Thoracic aorta (tissue), 2 donors: ENCODE results near the gene GALR2. TPM values are rescaled to one million over a fixed set of nuclear protein-coding genes. Genes with fewer than 3 reads are reported as not detected.

Experiments
- ATAC-seq: fragments of 150-250 bp; one replicate; pipeline ENCODE4 v1.8.0; 2017; ENCODE audit warnings: low read depth; ENCODE audit not compliant: insufficient number of reproducible peaks, low FRiP score
- DNase-seq: peaks from one replicate; pipeline ENCODE4 v3.0.0-alpha.2; 2020; ENCODE audit warnings: low spot score
- H3K27ac ChIP-seq, 2 donors: fragments of 200-600 bp; sonication (generic); 1 replicate in 1 of 2; 2 replicates in 1 of 2; pipeline ENCODE4 v1.5.1; 2016; ENCODE audit warnings: mild to moderate bottlenecking in 2 of 2, moderate library complexity in 2 of 2
- H3K27me3 ChIP-seq: fragments of 200-600 bp; sonication (generic); replicated peaks from 2 replicates; pipeline ENCODE4 v1.6.0; 2016; ENCODE audit warnings: mild to moderate bottlenecking; ENCODE audit not compliant: insufficient read depth
- H3K36me3 ChIP-seq: fragments of 200-600 bp; sonication (generic); one replicate; pipeline ENCODE4 v1.5.1; 2016
- H3K4me1 ChIP-seq, 2 donors: fragments of 200-600 bp; sonication (generic); 1 replicate in 1 of 2; 2 replicates in 1 of 2; pipeline versions ENCODE4 v1.5.1 to v1.6.0; 2016; ENCODE audit warnings: low read depth in 2 of 2, mild to moderate bottlenecking in 1 of 2; ENCODE audit not compliant: control insufficient read depth in 1 of 2
- H3K4me3 ChIP-seq: fragments of 200-600 bp; sonication (generic); 2 replicates; pipeline ENCODE4 v1.5.1; 2016; ENCODE audit warnings: mild to moderate bottlenecking
- H3K9me3 ChIP-seq: fragments of 200-600 bp; sonication (generic); 2 replicates; pipeline ENCODE4 v1.5.1; 2016
- total RNA-seq, 2 donors: library from RNA; depleted of rRNA; stranded (reverse); fragments of >200 nt; gene quantifications; one replicate each; pipeline versions ENCODE4 v1.1.0 to v1.2.3, GENCODE V29; 2016
- TF ChIP-seq, protein P1 (sequence below): fragments of 200-600 bp; sonication (generic); IDR thresholded peaks from one replicate; pipeline ENCODE4 v1.5.1; 2019; ENCODE audit warnings: antibody characterized with exemption

The GALR2 gene
- total RNA-seq, 2 donors from 2014 or later = 1.4 TPM; not detected in 1

DNA sequence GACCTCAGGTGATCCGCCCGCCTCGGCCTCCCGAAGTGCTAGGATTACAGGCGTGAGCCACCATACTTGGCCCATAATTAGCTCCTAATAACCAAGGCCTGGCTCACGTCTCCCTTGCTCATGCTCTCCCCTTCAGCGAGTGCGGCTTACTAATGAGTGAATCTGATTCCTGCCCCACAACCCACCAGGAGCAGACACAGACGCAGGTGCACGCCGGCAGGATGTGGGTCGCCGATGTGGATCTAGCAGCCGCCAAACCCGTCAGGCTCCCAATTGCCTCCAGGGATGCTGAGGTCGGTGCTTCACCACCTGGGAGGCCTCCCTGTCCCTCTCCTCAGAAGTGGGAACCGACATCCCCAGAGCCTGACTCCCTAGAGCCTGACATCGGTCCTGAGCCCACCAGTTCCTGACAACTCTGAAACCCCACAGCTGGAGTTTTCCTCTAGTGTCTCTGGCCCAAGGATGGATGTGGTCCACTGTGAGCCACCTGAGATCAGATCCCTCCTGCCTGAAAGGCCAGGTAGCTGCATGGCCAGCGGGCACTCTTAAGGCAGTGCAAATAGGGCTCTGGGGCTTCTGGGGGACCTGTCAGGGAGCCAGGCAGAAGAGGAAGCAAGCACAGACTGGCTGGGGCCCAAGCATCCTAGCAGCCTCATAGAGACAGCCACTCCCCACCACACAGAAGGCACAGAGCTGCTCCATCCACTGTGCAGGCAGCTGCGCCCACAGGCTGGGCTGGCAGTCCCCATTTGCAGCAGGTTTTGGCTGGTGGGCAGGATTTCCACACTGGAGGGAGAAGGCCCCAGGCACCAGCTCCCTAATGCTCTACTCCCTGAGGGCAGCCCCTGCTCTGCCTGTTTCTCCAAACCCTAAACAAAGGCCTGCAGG lies 18.2 kb downstream of the GALR2 start:
- ATAC-seq (no peak), DNase-seq (no peak)
- Histone ChIP-seq H3K4me3 (no peak overlapping the region), H3K27ac (no peak overlapping the region), H3K27me3 (no peaks in the 10 kb centered on the region), H3K4me1 (no peaks in the 10 kb centered on the region), H3K36me3 (peaks cover 64% of the 10 kb centered on the region), H3K9me3 (no peaks in the 10 kb centered on the region)
- TF ChIP-seq, protein P1, sequence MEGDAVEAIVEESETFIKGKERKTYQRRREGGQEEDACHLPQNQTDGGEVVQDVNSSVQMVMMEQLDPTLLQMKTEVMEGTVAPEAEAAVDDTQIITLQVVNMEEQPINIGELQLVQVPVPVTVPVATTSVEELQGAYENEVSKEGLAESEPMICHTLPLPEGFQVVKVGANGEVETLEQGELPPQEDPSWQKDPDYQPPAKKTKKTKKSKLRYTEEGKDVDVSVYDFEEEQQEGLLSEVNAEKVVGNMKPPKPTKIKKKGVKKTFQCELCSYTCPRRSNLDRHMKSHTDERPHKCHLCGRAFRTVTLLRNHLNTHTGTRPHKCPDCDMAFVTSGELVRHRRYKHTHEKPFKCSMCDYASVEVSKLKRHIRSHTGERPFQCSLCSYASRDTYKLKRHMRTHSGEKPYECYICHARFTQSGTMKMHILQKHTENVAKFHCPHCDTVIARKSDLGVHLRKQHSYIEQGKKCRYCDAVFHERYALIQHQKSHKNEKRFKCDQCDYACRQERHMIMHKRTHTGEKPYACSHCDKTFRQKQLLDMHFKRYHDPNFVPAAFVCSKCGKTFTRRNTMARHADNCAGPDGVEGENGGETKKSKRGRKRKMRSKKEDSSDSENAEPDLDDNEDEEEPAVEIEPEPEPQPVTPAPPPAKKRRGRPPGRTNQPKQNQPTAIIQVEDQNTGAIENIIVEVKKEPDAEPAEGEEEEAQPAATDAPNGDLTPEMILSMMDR = no peak

DNA sequence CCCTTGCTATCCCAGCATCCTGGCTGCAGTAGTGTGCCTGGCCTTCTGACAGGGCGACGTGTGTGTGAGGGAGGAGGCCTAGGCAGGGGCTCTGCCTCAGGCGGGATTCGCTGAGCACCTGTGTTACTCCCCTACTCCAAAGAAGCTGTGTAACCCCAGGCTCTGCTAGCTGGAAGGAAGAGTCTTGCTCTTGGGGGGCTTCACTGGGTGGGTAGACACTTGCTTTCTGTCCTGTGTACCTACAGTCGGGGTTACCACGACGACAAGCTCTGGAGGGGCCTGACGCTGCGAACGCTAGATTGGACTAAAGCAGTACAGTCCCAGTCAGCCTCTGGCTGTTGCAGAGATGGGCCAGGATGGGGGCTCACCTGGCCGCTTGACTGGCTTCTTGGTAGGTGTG lies 19.5 kb downstream of the GALR2 start:
- H3K4me1 ChIP-seq = no peaks in the 10 kb centered on the region
- H3K27me3 ChIP-seq = no peaks in the 10 kb centered on the region
- DNase-seq (no peak), ATAC-seq (no peak)
- H3K27ac ChIP-seq = no peak overlapping the region
- H3K4me3 ChIP-seq = no peak overlapping the region
- TF ChIP-seq, protein P1 = no peak
- H3K36me3 ChIP-seq = peaks cover 58% of the 10 kb centered on the region
- H3K9me3 ChIP-seq = no peaks in the 10 kb centered on the region

DNA sequence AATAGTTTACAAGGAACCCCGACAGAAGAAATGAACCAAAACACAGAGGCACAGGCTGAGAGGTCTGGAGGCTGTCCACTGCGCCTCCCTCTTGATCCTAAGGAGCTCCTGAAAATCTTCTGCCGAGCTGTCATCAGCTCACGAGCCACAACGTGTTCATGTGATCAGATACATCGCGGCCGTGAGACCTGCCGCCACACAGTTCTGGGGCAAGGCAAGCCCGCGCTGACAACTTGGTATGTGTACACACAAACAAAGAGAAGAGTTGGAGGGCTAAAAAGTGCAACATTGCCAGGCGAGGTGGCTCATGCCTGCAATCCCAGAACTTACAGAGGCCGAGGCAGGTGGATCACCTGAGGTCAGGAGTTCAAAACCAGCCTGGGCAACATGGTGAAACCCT lies 21.4 kb downstream of the GALR2 start:
- Histone ChIP-seq H3K27ac (no peak overlapping the region), H3K27me3 (no peaks in the 10 kb centered on the region), H3K4me3 (no peak overlapping the region), H3K4me1 (no peaks in the 10 kb centered on the region), H3K9me3 (no peaks in the 10 kb centered on the region), H3K36me3 (peaks cover 47% of the 10 kb centered on the region)
- DNase-seq (no peak), ATAC-seq (no peak)
- TF ChIP-seq, protein P1 = no peak

DNA sequence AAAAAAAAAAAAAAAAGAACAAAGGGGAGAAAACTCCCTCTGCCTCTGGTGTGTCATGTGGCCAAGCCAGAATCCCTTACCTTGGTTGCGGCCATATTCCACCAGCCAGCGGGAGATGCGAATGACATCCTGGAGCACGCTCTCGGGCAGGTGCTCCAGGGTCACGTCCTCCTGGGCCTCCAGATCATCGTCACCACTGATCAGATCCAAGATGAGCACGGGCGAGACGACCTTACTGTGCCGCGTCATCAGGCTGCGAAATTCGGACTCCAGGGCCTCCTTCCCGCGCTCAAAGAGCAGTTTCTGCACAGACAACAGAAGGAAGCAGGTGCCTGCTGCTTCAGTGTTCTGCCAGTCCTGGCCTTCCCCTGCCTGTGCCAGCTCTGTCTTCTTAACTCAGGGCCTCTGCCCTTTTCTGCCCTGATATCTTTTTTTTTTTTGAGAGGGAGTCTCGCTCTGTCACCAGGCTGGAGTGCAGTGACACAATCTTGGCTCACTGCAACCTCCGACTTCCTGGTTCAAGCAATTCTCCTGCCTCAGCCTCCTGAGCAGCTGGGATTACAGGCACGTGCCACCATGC lies 23.2 kb downstream of the GALR2 start:
- DNase-seq (no peak), ATAC-seq (no peak)
- Histone ChIP-seq H3K9me3 (no peaks in the 10 kb centered on the region), H3K27ac (no peak overlapping the region), H3K27me3 (no peaks in the 10 kb centered on the region), H3K4me1 (peaks cover 10 to 17% of the 10 kb centered on the region in 2 donors), H3K4me3 (no peak overlapping the region), H3K36me3 (peaks cover 54% of the 10 kb centered on the region)
- TF ChIP-seq, protein P1 = no peak

DNA sequence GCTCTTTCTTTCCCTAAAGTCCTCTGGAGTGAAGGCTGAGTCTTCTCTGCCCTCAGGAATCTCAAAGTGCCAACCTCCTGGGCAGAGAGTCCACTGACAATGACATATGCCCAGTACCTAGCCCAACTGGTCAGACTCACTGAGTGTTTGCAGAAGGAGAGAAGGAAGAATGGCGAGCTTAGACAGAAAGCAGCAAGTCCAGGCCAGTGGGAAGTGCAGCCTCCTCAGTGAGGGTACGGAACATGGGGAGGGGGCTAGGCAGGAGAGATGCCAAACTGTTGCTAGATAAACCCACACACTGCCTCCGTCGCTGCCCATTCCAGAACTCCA lies 28.3 kb downstream of the GALR2 start:
- DNase-seq (no peak), ATAC-seq (no peak)
- peak overlapping the region; percentile 63 to 81 for H3K27ac ChIP-seq
- H3K4me3 ChIP-seq = peak overlapping the region; percentile 95
- TF ChIP-seq, protein P1 = no peak
- H3K36me3 ChIP-seq = peaks cover 24% of the 10 kb centered on the region
- H3K9me3 ChIP-seq = no peaks in the 10 kb centered on the region
- H3K27me3 ChIP-seq = no peaks in the 10 kb centered on the region
- peaks cover 12 to 20% of the 10 kb centered on the region in 2 donors for H3K4me1 ChIP-seq
